NCI-H82 (cell line): Measurements from ENCODE around the gene FOXA2.

Experiments used
- DNase-seq: peaks from one replicate; lab custom pipeline; 2025; lab: John Stamatoyannopoulos, UW

Gene FOXA2

DNA sequence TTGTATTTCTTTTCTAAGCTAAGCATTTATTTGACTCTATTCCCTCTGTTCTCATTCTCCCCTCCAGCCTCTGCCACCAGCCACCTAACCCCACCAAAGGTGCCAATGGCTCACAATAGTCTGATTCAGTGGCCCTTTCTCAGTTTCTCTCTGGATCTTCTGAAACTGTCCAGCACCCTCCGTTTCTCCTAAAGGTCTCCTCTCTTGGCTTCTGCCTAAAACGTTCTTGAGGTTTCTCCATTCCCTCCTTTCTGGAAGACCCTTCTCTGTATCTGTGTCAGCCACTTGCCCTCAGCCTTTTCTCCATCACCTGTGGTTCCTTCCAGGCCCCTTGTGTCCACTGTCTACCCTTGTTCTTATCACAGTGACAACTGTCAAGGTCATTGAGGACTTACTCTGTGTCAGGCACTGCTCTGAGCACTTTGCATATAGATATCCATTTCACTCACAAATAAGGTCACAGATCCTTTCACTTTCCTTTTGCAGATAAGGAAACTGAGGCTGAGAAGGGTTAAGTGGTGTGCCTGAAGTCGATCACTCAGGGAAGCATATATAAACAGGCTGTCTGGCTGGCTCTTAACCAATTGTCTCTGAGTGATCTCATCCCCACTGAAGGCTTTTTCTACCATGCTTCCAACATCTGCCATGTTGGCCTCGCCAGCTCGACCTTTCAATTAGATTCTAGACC lies 48.1 kb downstream of the FOXA2 start:
- peak; percentile 57 for DNase-seq

DNA sequence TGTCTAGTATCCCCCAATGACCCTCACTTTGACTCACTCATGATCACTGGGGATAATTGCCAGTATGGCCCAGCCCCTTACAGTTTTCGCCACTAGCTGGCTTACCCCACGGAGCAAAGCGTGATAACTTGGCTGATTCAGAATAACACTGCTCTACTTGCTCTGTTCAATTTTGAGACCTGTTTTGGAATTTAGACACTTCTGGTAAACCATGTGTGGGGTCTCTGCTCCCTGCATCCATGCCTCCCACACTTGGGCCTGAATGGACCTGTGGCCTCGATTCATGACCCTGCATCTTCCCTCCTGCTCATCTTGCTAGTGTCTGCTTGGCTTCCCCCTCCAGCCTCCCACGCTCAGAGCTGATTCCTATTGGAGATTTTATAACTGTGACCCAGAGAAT lies 48.9 kb downstream of the FOXA2 start:
- no peak for DNase-seq

DNA sequence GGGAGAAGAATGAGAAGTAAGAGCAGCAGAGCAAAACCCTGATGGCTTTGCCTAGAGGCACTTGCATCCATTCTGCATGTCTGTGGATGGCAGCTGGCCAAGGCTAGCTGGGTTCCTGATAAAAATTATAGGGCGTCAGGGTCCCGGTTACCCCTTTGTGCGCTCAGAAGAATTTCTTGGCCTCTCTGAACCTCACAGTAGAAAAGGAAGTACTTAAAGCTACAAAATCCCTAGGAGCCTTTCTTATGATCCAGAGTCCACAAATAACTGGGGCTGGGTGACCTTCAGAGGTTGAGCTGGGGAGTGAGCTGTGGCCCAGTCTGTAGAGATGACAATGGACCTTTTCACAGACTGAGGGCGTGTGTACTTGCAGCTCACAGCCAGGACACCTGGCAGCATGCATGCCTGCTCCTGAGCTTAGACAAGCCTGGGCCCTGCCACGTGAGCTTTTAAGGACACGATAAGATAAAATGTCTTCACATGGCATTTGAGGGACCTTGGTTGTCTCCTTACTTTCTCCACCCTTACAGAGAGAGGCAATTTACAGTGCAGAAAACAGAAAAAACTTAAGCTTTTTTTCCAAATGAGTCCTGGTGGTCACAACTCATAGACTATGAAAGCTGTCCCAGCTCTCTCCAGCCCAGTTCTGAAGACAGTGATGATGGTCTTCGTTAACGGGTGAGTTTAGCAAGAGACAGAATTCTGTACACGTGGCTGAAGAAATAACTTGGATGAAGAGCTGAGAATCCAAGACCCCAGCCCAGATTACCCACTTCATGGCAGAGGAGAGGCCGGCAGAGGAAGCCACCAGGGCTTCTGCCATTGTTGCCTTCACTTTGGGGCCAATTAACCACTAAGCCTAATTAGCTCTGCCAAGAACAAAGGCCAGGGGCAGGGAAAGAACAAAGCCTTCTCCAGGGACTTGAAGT lies 50.3 kb downstream of the FOXA2 start:
- no peak for DNase-seq

DNA sequence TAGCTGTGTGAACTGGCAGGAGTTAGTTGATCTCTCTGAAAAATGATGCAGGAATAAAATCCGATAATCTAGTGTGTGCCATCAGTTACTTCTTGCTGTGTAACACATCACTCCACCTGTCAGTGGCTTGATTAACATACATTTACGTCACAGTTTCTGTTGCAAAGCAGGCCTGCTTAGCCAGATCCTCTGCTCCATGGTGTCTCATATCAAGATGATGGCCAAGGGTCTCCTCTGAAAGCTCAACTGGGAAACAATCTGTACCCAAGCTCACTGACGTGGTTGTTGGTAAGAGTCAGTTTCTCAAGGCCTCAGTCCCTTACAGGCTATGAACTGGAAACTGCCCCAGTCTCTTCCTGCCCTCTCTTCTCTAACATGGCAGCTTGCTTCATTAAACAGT lies 51.8 kb downstream of the FOXA2 start:
- DNase-seq: no peak

DNA sequence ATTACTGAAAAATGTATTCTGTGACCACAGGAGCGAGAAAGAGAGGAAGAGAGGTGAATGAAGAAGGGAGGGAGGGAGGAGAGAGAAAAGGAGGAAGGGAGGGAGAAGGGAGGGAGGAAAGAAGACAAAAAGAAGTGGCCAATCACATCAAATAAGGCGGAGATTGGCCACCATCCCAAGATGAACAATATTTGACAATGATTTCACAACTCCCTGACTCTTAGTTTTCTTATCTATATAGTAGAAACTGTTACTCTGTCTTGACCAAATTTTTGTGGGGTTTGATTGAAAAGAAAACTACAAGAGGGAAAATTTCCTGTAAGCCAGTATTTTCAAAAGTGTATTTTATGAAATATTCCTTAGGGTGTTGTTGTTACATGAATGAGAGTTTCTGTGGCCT lies 52.6 kb downstream of the FOXA2 start:
- DNase-seq: no peak

DNA sequence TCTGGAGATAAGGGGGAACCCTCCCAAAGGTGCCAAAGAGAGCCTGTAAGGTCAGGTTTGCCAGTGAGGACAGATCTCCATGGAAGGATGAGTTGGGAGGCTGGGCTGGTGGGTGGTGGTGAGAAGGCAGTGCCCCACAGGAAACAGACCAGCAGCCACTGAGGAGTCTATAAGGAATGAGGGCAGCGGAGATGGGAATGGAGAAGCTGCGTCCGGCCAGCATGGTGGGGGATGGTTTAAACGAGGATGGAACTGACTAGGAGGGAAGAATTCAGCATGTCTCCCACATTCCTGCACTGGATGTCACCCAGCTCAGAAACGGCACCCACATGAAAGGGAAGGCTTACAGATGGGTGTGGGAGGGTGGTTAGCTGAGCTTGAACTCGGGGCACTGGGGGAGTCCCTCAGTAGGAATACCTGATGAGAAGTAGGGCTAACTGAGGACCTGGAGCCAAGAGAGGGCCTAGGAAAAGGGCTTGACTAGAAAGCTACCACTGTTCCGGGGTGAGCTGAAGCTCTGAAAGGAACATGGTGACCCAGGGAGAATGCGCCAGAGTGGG lies 53.2 kb downstream of the FOXA2 start:
- DNase-seq: no peak
